Breast epithelium (tissue), 3 donors: ENCODE measurements around the gene CDH26.

ENCODE experiments used
- POLR2A ChIP-seq: fragments of 450-650 bp; IDR thresholded peaks from one replicate; pipeline ENCODE4 v1.6.1; 2016; ENCODE audit warnings: antibody characterized with exemption, mild to moderate bottlenecking, moderate library complexity
- POLR2AphosphoS5 ChIP-seq, 3 donors: sonication (generic); formaldehyde crosslinking; IDR thresholded peaks; one replicate each; pipeline ENCODE4 v1.6.1; 2017; ENCODE audit warnings: antibody characterized with exemption in 3 of 3
- TF ChIP-seq, protein P1 (sequence below), 3 donors: fragments of 450-650 bp; IDR thresholded peaks; one replicate each; pipeline ENCODE4 v1.5.1; 2016 to 2017; ENCODE audit warnings: antibody characterized with exemption in 3 of 3, mild to moderate bottlenecking in 3 of 3, moderate library complexity in 3 of 3

DNA sequence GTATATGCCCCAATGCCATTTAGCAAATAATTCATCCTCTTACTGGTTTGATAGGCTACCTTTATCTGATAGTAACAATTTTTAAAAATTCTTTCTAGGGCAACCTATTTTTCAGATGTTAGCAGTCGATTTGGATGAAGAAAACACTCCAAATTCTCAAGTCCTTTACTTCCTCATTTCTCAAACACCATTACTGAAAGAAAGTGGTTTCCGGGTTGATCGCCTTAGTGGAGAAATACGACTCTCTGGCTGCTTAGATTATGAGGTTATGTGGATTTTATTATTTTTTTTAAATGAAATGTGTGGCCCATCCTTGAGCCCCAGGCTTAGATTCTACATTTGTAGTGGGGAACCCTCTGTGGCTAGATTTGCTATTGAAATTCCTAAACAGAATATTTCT lies 26.3 kb downstream of the CDH26 start:
- TF ChIP-seq POLR2A (no peak), POLR2AphosphoS5 (IDR thresholded peaks at IDR 0.05) (no peak)
- TF ChIP-seq, protein P1, sequence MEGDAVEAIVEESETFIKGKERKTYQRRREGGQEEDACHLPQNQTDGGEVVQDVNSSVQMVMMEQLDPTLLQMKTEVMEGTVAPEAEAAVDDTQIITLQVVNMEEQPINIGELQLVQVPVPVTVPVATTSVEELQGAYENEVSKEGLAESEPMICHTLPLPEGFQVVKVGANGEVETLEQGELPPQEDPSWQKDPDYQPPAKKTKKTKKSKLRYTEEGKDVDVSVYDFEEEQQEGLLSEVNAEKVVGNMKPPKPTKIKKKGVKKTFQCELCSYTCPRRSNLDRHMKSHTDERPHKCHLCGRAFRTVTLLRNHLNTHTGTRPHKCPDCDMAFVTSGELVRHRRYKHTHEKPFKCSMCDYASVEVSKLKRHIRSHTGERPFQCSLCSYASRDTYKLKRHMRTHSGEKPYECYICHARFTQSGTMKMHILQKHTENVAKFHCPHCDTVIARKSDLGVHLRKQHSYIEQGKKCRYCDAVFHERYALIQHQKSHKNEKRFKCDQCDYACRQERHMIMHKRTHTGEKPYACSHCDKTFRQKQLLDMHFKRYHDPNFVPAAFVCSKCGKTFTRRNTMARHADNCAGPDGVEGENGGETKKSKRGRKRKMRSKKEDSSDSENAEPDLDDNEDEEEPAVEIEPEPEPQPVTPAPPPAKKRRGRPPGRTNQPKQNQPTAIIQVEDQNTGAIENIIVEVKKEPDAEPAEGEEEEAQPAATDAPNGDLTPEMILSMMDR (IDR thresholded peaks at IDR 0.05) = no peak
